Measurements from ENCODE around the gene KIF21A. TPM values are rescaled to one million over a fixed set of nuclear protein-coding genes. Genes with fewer than 3 reads are reported as not detected.

KIF21A gene
- total RNA-seq, 2 experiments from 2014 or later, result 1.1 TPM; not detected in 1

DNA sequence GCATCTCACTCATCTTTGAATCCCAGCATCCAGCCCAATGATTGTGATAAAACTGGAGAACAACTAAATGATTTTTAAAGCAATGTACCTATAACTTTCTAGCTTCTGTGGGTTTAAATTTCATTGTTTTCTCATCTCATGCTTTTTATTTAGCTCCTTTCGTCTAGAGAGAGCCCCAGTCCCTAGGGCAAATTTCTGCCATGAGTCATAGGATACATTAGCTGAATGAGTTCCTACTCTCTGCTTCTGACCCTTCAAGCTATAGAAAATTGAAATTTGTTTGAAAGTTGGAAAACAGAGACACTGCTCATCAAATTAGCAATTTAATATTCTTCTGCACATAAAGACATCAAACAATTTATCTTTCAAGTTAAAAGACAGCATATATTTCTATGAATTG, 113.9 kb downstream of the KIF21A start:
- CTCF ChIA-PET (ENCODE audit: unreplicated experiment), result no interaction called here
- no peak overlapping the region for H2AFZ ChIP-seq (ENCODE audit: low read length)
- H3K27ac ChIP-seq (ENCODE audit: low read depth, low read length, poor library complexity, severe bottlenecking), result no peak overlapping the region
- H3K36me3 ChIP-seq (ENCODE audit: insufficient read depth, low read length), result no peaks in the 10 kb centered on the region
- no peaks in the 10 kb centered on the region for H3K79me2 ChIP-seq (ENCODE audit: insufficient read depth, low read depth, low read length)
- no peak overlapping the region for H3K4me2 ChIP-seq (ENCODE audit: low read length)
- H3K9me2 ChIP-seq (ENCODE audit: insufficient read depth, low read length), result no peaks in the 10 kb centered on the region
- POLR2A ChIA-PET, result no interaction called here
- no TSS peak for BruUV-seq (replicated peaks)
- no peaks in the 10 kb centered on the region for H3K9me3 ChIP-seq (ENCODE audit: low read length)
- H3K4me3 ChIP-seq (ENCODE audit: low read depth, low read length, poor library complexity, severe bottlenecking), result no peak overlapping the region
- no peaks in the 10 kb centered on the region for H4K20me1 ChIP-seq (ENCODE audit: insufficient read depth, low read length)
- no peak for DNase-seq (ENCODE audit: low spot score)
- no peak for TF ChIP-seq EZH2phosphoT487 (IDR thresholded peaks at IDR 0.05; ENCODE audit: borderline replicate concordance, low read depth, low read length)
- TF ChIP-seq CTCF (conservative IDR thresholded peaks at IDR 0.05; ENCODE audit: low read length), result no peak
- intact Hi-C loops (cut with micrococcal nuclease; ENCODE audit: unreplicated experiment), result no loop called here
- H3K4me1 ChIP-seq (ENCODE audit: insufficient read depth, low read length, poor library complexity, severe bottlenecking), result no peaks in the 10 kb centered on the region

GRCh38 chr12:39327965-39328364, 115.0 kb downstream of the KIF21A start:
- POLR2A ChIA-PET, result no interaction called here
- no peak for DNase-seq (ENCODE audit: low spot score)
- Histone ChIP-seq H3K79me2 (ENCODE audit: insufficient read depth, low read depth, low read length) (no peaks in the 10 kb centered on the region), H3K9me3 (ENCODE audit: low read length) (no peaks in the 10 kb centered on the region), H3K27ac (ENCODE audit: low read depth, low read length, poor library complexity, severe bottlenecking) (no peak overlapping the region), H4K20me1 (ENCODE audit: insufficient read depth, low read length) (no peaks in the 10 kb centered on the region), H3K9me2 (ENCODE audit: insufficient read depth, low read length) (no peaks in the 10 kb centered on the region), H3K4me1 (ENCODE audit: insufficient read depth, low read length, poor library complexity, severe bottlenecking) (no peaks in the 10 kb centered on the region), H3K36me3 (ENCODE audit: insufficient read depth, low read length) (no peaks in the 10 kb centered on the region), H2AFZ (ENCODE audit: low read length) (no peak overlapping the region), H3K4me3 (ENCODE audit: low read depth, low read length, poor library complexity, severe bottlenecking) (no peak overlapping the region), H3K4me2 (ENCODE audit: low read length) (no peak overlapping the region)
- intact Hi-C loops (cut with micrococcal nuclease; ENCODE audit: unreplicated experiment), result no loop called here
- BruUV-seq (replicated peaks), result no TSS peak
- TF ChIP-seq EZH2phosphoT487 (IDR thresholded peaks at IDR 0.05; ENCODE audit: borderline replicate concordance, low read depth, low read length) (no peak), CTCF (conservative IDR thresholded peaks at IDR 0.05; ENCODE audit: low read length) (no peak)
- CTCF ChIA-PET (ENCODE audit: unreplicated experiment), result no interaction called here

DNA sequence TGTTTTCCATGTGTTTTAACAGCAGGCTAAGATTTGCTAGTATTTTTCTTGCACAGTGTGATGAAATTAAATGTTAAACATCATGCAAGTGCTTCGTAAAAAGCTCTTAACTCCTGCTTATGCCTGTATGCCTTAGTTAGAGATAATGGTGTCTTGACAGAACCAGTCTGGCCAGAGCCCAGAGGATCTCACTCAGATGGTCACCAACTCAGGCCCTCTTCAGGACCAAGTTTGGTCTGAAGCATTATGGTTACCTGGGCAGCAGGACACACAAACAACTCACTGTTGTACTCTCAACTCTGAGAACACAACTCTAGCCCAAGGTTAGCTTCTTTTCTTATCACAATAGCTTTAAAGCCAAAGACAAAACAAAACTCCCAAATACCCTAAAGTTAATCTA, 115.4 kb downstream of the KIF21A start:
- CTCF ChIA-PET (ENCODE audit: unreplicated experiment), result no interaction called here
- no peaks in the 10 kb centered on the region for H3K9me3 ChIP-seq (ENCODE audit: low read length)
- BruUV-seq (replicated peaks), result no TSS peak
- intact Hi-C loops (cut with micrococcal nuclease; ENCODE audit: unreplicated experiment), result no loop called here
- H2AFZ ChIP-seq (ENCODE audit: low read length), result no peak overlapping the region
- H3K4me3 ChIP-seq (ENCODE audit: low read depth, low read length, poor library complexity, severe bottlenecking), result no peak overlapping the region
- no peaks in the 10 kb centered on the region for H3K79me2 ChIP-seq (ENCODE audit: insufficient read depth, low read depth, low read length)
- no peaks in the 10 kb centered on the region for H3K36me3 ChIP-seq (ENCODE audit: insufficient read depth, low read length)
- no peaks in the 10 kb centered on the region for H3K9me2 ChIP-seq (ENCODE audit: insufficient read depth, low read length)
- no peaks in the 10 kb centered on the region for H3K4me1 ChIP-seq (ENCODE audit: insufficient read depth, low read length, poor library complexity, severe bottlenecking)
- H3K4me2 ChIP-seq (ENCODE audit: low read length), result no peak overlapping the region
- no peaks in the 10 kb centered on the region for H4K20me1 ChIP-seq (ENCODE audit: insufficient read depth, low read length)
- DNase-seq (ENCODE audit: low spot score), result no peak
- TF ChIP-seq EZH2phosphoT487 (IDR thresholded peaks at IDR 0.05; ENCODE audit: borderline replicate concordance, low read depth, low read length), result no peak
- no peak for TF ChIP-seq CTCF (conservative IDR thresholded peaks at IDR 0.05; ENCODE audit: low read length)
- POLR2A ChIA-PET, result no interaction called here
- no peak overlapping the region for H3K27ac ChIP-seq (ENCODE audit: low read depth, low read length, poor library complexity, severe bottlenecking)

Data from OCI-LY7 (cell line).